IMR-90 (cell line): ENCODE measurements around the gene SLC12A8.

Experiments
- BHLHE40 ChIP-seq: fragments of 150-350 bp; IDR thresholded peaks from 2 replicates; pipeline ENCODE4 v1.6.1; 2016; ENCODE audit warnings: mild to moderate bottlenecking, low read depth, low read length
- POLR2A ChIP-seq: IDR thresholded peaks from 2 replicates; pipeline ENCODE4 v1.6.1; 2012; ENCODE audit warnings: mild to moderate bottlenecking, low read depth, low read length
- RFX5 ChIP-seq: IDR thresholded peaks from 2 replicates; pipeline ENCODE4 v1.8.0; 2012; ENCODE audit warnings: low read depth, mild to moderate bottlenecking, low read length, moderate library complexity
- TF ChIP-seq, protein P1 (sequence below): conservative IDR thresholded peaks from 2 replicates; pipeline ENCODE4 v1.5.1; 2012; ENCODE audit warnings: mild to moderate bottlenecking, low read depth, low read length, improper control_type of control experiment

- TF ChIP-seq, protein P1, sequence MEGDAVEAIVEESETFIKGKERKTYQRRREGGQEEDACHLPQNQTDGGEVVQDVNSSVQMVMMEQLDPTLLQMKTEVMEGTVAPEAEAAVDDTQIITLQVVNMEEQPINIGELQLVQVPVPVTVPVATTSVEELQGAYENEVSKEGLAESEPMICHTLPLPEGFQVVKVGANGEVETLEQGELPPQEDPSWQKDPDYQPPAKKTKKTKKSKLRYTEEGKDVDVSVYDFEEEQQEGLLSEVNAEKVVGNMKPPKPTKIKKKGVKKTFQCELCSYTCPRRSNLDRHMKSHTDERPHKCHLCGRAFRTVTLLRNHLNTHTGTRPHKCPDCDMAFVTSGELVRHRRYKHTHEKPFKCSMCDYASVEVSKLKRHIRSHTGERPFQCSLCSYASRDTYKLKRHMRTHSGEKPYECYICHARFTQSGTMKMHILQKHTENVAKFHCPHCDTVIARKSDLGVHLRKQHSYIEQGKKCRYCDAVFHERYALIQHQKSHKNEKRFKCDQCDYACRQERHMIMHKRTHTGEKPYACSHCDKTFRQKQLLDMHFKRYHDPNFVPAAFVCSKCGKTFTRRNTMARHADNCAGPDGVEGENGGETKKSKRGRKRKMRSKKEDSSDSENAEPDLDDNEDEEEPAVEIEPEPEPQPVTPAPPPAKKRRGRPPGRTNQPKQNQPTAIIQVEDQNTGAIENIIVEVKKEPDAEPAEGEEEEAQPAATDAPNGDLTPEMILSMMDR, result no peak
- TF ChIP-seq RFX5 (no peak), BHLHE40 (no peak), POLR2A (no peak)
Observed at GRCh38 chr3:125054062-125054448, 158.5 kb downstream of the SLC12A8 start.
